Raji (cell line): ENCODE data around the gene TMCO4.

Source experiments
- POLR2A ChIP-seq: IDR thresholded peaks from 2 replicates; pipeline ENCODE4 v1.6.1; 2011; ENCODE audit warnings: low read depth, low read length, control low read depth; ENCODE audit not compliant: insufficient read depth

The TMCO4 gene

DNA sequence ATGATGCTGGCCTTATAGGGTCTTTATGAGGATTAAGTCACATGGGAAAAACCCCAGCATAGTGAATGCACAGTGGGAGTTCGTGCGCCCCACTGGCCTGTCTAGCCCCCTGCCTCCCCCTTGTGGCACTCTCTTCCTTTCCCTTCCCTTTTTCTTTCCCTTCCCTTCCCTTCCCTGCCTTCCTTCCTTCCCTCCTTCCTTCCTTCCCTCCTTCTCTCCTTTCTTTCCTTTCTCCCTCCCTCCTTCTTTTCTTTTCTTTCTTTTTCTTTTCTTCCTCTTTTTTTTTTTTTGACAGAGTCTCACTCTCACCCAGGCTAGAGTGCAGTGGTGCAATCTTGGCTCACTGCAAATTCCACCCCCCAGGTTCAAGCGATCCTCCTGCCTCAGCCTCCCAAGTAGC, 96.4 kb downstream of the TMCO4 start:
- TF ChIP-seq POLR2A: no peak

DNA sequence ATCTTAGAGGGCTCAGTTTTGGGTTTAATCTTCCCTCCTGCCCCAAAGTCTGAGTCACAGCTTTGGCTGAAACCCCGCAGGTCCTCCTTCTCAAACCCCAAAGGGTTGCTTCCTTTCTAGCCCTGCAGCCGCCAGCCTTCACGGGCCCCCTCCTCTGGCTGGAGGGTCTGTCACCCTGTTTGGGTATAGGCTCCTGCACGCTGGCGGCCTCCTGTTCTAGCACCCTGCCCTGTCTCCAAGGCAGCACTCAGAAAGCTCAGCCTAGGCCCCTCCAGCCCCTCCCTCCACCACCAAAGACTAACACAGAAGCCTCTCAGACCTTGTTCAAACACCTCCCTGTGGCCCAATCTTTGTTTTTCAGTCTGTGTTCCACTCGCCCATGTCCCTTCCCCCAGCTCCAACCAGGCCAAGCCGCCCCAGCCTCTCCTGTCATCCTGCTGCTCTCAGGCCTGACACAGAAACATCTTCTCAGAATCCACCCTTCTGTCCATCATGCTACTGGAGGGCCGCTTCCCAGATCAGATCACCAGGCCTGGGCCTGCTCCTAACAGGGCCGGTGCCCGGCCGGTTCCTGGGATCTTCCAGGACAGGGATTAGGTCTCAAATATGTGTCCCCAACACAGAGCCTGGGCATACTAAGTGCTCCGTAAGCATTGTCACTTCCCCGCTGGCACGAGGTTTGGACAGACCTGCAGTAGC, 99.5 kb downstream of the TMCO4 start:
- no peak for TF ChIP-seq POLR2A

DNA sequence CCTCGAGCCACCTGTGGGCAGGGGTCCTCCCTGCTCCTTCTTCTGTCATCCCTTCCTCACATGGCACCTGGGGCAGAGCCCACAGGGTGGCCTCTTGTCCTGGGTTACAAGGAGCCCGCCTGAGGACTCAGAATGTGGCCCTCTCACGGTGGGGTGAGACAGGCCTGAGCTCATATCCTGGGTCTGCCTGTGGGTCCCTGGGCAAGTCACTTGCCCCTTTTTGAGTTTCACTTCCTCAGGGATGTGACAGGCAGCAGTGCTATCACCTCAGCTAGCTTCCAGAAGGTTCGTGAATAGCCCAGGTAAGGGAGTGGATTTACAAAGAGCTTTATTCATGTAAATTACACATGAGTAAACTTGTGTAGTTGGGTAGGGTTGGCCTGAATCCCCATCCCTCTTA, 101.5 kb downstream of the TMCO4 start:
- no peak for TF ChIP-seq POLR2A

DNA sequence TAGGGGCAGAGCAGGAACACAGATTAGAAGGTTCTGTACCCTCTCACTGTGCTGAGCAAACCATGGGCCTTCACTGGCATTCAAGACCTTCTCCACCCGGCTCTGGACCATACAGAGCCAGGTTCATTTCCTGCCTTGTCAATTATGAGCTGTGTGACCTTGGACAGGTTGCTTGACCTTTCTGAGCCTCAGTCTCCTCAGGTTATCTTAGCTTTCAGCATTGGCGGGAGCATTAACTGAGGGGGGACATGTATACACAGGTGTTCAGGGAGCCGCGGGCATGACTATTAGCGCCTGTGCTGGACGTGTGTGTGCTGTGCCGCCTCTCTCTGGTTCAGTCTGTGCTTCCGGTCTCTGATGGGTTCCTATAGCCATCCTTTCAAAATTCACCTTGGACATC, 102.9 kb downstream of the TMCO4 start:
- TF ChIP-seq POLR2A: no peak

DNA sequence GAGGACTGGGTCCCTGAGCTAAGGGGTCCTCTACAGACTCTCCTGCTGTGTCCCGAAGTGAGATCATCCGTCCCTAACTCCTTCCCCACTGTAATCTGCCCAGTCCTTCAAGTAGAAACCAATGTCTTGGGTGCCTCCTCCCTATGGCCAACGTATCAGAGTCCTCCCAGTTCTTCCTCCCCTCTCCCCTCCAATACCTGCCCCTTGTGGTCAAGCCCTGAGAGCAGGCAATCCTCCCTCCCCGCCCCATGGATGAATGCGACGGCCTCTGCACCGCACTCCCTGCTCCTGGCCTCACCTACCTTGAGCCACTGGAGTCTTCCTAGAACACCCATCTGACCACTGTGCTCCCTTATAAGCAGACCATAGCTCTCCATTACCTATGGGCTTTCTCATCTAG, 103.9 kb downstream of the TMCO4 start:
- no peak for TF ChIP-seq POLR2A

DNA sequence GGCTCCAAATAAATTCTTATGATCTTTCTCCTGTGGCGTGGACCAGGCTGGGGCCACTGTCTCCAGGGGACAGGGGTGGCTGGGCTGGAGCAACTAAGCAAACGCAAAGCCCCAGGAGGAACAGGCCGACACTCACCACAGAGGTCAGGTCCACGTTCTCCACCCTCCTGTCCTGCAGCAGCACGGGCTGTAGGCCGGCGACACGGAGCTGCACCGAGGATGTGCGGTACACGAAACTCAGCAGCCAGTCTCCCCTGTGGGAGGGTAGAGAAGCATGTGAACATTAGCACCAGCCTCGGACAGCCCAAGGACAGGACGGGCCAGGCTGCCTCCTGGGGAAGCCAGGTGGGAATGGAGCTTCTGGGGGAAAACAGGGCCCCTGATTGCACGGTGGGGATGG, 105.4 kb downstream of the TMCO4 start:
- TF ChIP-seq POLR2A: no peak

DNA sequence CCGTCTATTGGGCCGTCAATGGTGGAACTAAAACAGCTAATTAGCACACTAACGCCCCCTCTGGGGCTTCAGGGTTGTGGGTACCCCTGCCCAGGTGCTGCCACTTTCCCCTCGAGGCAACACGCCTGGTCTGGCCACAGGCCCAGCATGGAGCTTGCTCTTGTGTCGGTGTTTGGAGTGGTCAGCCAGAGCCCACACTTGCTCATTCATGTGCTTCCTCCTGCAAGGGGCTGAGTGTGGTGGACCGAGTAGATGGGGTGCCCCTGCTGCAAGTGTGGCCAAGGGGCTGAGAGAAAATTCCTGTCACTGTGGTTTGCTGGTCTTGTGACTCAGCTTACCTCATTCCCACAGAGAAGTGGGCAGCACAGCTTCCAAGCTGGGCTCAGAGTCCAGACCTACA, 109.4 kb downstream of the TMCO4 start:
- no peak for TF ChIP-seq POLR2A

DNA sequence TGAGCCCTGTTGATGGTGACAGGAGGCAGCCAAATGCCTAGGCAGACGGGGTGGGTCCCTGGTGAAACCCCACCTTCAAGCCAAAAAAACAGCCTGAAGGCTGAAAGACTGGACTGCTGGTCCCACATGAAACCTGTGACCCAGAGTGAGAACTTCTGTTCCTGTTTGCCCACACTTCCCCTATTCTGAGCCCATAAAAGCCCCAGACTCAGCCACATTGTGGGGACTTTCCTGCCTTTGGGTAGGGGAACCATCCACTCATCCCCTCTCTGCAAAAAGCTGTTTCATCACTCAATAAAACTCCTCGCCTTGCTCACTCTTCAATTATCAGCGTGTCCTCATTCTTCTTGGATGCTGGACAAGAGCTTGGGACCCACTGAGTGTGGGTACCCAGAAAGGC, 109.9 kb downstream of the TMCO4 start:
- no peak for TF ChIP-seq POLR2A

DNA sequence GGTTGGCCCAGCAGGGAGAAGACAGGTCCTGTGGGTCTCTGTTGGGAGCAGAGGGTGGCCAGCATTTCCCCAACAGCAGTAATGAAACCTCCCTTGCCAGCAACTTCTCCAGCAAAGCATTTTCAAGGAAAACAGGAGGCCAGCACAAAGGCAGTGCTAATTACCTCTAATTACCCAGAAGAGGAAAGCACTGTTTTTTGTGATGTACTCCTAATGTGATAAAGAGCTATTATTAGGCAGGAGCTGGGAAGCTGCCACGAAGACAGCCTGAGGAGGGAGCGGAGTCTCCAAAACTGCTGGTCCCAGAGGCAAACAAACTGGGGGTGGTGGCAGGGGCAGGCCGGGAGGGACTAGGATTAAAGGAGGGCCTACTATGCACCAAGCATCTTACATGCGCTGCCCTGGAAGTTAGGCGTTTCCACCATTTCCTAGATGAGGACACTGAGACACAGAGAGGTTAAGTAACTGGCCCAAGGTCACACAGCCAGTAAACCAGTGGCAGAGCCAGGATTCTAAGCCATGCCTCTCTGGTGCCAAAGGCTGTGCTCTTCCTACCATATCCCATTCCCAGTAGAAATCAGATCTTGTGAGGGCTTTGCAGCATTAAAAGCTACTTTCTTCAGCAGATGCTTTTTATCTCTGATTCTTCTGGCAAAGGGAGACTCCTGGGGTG, 110.5 kb downstream of the TMCO4 start:
- TF ChIP-seq POLR2A: no peak

DNA sequence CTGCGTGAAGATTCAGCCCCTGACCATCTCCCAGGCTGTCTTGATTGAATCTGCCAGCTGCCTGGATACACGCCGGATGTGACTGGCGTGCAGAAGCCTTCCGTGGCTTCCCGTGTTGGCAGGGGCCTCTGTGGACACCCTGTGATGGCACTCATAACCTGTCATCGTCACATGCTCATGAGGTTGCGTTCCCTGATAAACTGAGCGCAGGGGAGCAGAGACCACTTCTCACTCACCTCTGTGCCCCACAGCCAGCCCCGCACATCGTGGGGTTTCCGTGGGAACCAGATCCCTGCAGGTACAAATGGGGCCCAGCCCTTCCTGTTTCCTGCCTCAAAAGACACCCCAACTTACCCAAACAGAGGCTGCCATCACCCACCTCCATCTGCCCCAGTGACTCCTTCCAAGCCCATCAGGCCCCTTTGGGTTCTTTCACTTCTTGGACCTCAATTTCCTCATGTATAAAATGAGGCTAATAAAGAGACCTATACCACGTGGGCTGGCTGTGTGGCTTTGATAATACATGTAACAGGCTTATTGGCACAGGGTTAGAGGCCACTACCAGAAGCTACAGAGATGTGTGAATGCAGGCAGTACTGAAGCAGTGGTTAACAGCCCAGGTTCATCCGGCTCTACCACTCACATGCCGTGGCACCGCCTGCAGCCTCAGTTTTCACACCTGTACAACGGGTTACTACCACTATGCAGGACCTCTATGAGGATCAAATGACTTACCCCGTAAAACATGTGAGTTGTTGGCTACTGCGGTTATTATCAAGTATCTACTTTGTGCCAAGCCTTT, 111.5 kb downstream of the TMCO4 start:
- TF ChIP-seq POLR2A: no peak

DNA sequence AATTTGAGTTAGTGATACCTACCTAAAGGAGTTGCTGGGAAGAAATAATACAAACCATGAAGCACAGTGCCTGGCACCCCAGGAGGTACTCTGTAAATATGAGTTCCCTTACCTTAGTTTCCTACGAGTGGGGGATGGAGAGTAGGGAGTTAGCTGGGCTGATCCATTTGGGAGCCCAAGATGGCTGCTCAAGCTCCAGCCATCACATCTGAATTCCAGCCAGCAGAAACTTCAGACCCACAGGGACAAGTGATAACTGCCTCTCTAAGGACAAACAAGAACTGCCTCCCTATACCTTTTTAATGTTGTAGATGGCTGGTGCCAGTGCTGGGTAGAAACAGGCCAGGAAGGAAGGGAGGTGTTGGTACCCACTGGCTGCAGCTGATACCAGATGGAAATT, 112.3 kb downstream of the TMCO4 start:
- no peak for TF ChIP-seq POLR2A

DNA sequence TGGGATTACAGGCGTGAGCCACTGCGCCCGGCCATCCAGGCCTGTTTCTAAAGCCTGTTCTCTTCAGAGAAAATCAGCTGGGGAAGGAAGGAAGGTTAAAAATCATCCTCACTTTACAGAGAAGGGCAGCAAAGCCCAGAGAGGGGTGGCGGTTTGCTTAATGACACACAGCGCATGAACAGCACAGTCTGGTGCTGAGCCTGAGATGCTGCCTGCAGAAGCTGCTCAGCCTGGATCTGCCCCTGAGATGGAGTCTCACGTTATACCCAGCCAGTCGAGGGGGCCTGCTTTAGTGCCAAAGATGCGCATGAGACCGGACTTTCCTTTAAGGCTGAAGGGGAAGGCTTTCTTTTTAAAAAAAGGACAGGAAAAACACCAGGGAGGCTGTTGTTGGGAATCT, 113.7 kb downstream of the TMCO4 start:
- TF ChIP-seq POLR2A: no peak

DNA sequence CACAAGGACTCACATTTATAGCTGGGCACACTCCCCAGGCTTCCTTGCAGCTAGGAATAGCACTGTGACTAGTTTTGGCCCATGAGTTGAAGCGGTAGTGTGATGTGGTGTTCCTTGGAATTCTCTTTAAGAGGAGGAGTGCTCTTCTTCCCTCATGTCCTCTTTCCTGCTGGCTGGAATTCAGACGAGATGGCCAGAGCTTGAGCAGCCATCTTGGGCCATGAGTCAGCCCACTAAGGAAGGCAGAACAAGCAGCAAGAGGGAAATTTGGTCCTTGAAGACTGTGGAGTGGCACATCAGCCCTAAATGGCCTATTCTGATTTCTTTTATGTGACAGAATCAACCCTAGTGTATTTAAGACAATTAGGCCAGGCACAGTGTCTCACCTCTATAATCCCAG, 115.0 kb downstream of the TMCO4 start:
- no peak for TF ChIP-seq POLR2A

DNA sequence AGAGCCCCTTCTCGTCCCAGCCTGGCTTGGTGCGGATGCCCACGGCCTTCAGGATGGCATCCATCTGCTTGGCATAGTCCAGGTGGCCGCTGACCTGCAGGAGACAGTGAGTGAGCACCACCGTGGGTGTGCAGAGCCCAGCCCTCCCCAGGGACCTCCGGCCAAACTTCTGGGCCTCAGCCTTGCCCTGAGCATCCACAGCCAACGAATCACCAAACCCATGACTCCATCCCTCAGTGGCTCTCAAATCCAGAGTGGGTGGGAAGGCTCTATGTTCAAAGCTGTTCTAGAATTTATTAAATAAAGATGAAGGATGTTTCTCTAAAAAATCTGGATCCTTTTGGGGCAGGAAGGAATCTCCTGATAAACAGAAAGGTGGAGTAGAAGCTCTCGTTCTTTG, 116.4 kb downstream of the TMCO4 start:
- no peak for TF ChIP-seq POLR2A

DNA sequence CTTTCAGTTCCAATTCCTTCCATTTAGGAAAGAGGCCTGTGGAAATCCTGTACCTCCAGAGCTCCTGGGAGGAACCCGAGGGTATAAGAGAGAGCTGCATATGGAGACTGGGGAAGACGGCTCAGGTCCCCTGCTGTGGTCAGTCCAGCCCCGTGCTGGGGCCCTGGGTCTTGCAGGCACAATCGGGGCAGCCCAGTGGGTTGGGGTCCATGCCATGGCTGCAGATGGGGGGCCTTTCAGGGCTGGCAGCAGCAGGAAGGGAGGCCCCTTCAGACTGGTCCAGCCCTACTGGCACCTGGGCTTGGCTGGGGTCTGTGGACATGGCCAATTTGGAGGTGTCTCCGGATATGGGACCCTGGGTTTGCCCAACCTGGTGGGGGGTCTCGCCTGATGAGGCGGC, 116.8 kb downstream of the TMCO4 start:
- TF ChIP-seq POLR2A: no peak

DNA sequence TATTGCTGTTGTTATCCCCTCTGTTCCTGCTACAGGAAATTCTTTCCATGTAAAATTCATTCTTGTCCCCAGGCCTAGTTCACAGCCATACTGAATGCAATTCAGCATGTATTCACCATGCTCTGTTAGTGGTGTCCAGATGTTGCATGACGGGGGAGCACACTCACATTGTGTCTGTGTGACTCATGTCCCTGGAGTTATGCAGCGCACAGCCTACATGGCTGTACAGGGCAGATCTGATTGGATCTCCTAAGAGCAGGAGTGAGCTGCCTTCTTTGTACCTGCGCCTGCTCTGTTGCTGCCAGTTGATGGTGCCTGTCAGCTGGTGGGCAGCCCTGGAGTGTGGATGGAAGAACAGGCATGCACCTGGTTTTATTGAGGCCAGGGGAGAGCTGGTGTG, 117.5 kb downstream of the TMCO4 start:
- no peak for TF ChIP-seq POLR2A
